Esophagus mucosa (tissue), 1 donor: ENCODE measurements around the gene L3MBTL3. TPM values are rescaled to one million over a fixed set of nuclear protein-coding genes. Genes with fewer than 3 reads are reported as not detected.
"Not testable (repeated sequence)": the region's sequence is repeated elsewhere in the genome, so short reads cannot be mapped to it uniquely, and the experiment has no call there.

ENCODE experiments used
- ATAC-seq: fragments of 200-7000 bp; cut with Tn5 transposase; one replicate; pipeline ENCODE4 v1.9.1; 2020
- total RNA-seq: library from RNA; stranded (reverse); gene quantifications from one replicate; pipeline ENCODE4 v1.2.4, GENCODE V29; 2023
- donor health status: DM: yes; HTN: yes; CAD: no.

Gene L3MBTL3
- total RNA-seq, 1 donor from 2014 or later = 2.5 TPM

DNA sequence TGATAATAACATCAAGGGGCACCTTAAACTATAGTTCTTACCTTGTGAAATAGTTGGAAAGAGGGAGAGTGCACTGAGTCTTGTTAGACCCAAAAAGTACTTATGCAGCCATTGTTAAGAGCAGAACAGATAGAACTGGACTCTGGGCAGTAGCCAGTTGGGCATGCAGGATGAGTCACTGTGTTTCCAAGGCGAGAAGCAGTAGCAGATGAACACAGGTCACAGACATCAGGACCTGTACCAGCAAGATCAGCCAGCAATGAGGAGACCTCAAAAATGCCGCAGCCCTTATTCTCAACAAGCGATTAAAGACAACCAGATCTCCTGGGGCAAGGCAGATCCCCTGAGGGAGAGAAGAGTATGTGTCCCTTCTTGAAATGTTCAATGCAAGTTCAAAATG lies 125.3 kb downstream of the L3MBTL3 start:
- ATAC-seq = no peak

- ATAC-seq = no peak
Observed at GRCh38 chr6:130147111-130147510, 128.7 kb downstream of the L3MBTL3 start.

GRCh38 chr6:130148181-130148580 lies 129.8 kb downstream of the L3MBTL3 start:
- ATAC-seq = no peak

- ATAC-seq = not testable (repeated sequence)
Observed at GRCh38 chr6:130149016-130149415, 130.6 kb downstream of the L3MBTL3 start.

- no peak for ATAC-seq
Observed at GRCh38 chr6:130150906-130151305, 132.5 kb downstream of the L3MBTL3 start.

- no peak for ATAC-seq
Observed at GRCh38 chr6:130152908-130153510, 134.6 kb downstream of the L3MBTL3 start.

- ATAC-seq = no peak
Observed at GRCh38 chr6:130156908-130157307, 138.5 kb downstream of the L3MBTL3 start.

DNA sequence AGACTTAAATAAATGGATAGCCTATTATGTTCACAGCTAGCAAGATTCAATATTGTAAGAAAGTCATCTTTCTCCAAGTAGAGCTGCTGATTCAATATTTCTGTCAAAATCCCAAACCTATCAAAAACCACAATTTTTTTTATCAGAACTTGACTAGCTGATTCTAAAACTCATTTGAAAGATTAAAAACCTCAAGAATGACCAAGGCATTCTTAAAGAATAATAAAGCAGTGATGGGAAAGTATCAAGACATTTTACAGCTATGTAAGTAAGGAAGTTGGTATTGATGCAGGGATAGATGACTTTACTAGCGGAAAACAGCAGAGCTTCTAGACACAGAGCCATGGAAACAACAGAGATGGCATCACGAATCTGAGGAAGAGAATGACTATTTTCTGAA lies 139.7 kb downstream of the L3MBTL3 start:
- no peak for ATAC-seq

DNA sequence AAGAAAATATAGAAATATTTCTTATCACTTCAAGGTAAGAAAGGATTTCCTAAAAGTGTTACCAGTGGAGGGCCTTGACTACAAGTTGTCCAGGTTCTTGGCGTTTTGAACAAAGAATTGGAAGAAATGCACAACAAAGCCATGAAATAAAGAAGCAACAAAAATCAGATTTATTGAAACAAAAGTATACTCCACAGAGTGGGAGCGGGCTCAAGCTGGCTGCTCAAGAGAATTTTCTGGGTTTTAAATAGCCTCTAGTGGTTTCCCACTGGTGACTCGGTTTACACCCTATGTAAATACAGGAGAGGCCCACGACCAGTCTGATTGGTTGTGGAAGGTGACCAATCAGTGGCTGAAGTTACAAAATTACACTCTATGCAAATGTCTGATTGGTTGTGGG lies 140.2 kb downstream of the L3MBTL3 start:
- no peak for ATAC-seq

- ATAC-seq = no peak
Observed at GRCh38 chr6:130159956-130160355, 141.6 kb downstream of the L3MBTL3 start.

GRCh38 chr6:130161683-130162404 lies 143.5 kb downstream of the L3MBTL3 start:
- ATAC-seq = no peak

DNA sequence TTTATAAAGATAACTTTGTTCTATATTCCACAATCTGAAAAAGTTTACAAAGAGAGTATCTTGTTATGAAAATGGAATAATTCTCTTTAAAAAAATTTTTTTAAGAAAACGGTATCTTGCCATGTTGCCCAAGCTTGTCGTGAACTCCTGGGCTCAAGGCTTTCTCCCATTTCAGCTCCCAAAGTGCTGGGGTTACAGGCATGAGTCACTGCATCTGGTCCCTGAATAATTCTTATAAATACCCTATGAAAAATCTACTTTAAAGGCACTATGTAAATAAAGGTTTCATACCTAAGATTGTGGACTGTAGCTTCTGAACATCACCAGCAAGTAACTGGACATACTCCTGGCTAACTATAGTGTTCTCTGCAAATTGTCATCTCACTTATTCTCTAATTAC lies 144.0 kb downstream of the L3MBTL3 start:
- no peak for ATAC-seq

- ATAC-seq = no peak
Observed at GRCh38 chr6:130163266-130163665, 144.9 kb downstream of the L3MBTL3 start.

DNA sequence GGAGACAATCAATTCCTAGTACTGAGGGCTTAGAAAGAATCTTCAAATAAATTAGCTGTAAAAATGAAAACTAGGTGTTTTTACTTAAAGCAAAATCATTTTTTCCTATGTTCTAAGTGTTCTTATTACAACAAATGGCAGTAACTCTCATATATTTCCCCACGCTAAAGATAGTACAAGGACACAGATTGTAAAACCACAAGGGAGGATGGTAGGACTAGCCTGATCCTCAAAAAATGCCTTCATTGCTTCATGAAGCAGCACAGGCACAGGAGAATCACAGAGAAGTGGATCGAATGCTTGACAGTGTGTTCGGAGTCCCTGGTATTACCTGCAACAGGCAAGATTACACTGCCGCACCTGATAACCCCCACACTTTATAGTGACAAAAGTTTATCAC lies 145.9 kb downstream of the L3MBTL3 start:
- no peak for ATAC-seq

DNA sequence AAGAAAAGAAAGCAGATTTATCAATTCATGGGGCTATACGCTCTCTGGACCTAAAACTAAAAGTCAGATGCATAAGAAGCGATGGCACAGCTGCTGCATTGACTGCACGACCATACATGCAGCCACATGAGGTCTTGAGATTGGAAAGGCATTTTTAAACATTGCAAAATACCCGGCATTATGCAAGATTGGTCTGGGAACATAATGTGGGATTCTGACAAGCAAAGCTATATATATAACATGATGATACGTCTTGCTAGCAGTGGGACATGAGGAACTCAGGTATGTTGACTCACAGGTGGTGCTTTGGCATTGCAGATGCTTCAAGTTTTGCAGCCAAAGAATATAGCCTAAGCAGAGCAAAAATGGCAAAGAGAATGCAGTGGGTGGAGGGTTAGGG lies 149.3 kb downstream of the L3MBTL3 start:
- peak; percentile 62 for ATAC-seq

- ATAC-seq = not testable (repeated sequence)
Observed at GRCh38 chr6:130170160-130170559, 151.8 kb downstream of the L3MBTL3 start.

GRCh38 chr6:130173377-130174004 lies 155.1 kb downstream of the L3MBTL3 start:
- not testable (repeated sequence) for ATAC-seq

- no peak for ATAC-seq
Observed at GRCh38 chr6:130176378-130176777, 158.0 kb downstream of the L3MBTL3 start.

DNA sequence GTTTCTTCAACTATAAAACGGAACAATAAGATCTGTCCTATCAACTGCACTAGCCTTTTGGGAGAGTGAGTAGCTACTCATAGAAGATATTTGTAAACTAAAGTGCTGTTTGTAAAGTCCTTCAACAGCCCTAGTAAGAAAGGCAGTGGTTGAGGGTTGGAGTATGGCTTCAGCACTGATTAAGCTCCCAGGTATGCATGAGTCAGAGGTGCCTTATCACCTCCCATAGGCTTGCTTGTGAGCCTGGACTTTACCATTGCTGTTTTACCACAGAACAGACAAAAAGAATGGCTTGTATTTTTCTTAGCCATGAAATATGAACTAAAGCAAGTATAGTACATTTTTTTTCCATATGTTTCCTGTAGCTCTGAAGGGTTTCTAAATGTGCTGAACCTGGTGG lies 160.3 kb downstream of the L3MBTL3 start:
- peak; percentile 75 for ATAC-seq

DNA sequence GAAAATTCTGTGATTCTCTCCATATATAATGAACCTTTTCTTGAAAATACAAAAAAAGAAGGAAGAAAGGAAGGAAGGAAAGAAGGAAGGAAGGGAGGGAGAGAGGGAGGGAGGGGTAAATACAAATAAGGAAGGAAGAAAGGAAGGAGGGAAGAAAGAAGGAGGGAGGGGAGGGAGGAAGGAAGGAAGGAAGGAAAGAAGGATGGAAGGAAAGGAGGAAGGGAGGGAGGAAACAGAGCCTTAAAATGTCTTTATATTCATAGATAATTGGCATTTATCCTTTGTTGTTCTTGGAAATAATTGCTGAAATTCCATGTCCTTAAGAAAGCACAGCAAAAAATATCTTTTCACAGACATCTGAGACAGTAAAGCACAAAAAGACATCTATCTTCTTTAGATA lies 164.1 kb downstream of the L3MBTL3 start:
- ATAC-seq = no peak

DNA sequence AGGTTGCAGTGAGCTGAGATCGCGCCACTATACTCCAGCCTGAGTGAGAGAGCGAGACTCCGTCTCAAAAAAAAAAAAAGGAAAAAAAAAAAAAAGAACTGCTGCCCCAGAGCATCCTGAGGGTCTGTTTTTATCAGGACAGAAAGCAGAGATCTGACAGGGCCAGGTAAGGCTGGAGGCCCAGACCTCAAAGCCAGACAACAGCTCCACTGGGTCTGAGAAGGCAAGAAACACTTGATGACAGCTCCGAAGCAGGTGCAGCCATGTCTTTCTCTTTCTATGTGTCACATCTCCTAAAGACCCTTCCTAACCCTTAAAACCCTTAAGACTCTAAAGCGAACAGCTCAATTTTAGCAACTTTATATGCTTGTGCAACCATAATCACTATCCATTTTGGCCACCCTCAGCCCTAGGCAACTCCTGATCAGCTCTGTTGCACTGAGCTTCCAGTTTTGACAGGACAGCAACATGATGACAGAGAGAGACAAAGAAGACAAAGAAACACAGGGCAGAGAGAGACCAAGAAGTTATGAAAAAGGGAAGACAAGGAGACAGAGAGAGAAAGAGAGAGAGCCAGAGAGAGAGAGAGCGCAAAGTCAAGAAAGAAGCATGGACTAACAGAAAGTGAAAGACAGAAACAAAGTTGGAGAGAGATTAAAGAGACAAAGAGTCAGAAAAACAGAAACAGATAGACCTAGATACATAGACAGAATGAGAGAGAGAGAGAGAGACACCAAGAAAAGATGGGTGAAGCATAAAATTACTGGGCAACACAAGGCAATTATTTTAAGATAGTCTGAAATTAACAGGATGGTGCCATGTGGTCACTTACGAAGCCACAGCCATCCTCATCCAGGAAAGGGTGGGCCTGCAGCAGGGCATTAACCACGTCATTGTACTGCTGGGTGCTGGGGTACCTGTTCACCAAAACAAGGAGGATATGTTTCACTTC lies 165.2 kb downstream of the L3MBTL3 start:
- no peak for ATAC-seq

GRCh38 chr6:130185658-130186057 lies 167.3 kb downstream of the L3MBTL3 start:
- ATAC-seq = no peak
